ENCODE data around the gene LRFN2. TPM values are rescaled to one million over a fixed set of nuclear protein-coding genes. Genes with fewer than 3 reads are reported as not detected.

Gene LRFN2
- total and polyA plus RNA-seq, 2 experiments from 2014 or later, result 0.29 to 2.5 TPM

GRCh38 chr6:40550202-40551101, 36.7 kb downstream of the LRFN2 start (continued):
- TF ChIP-seq ZNF462 (CRISPR knock-in tag; IDR thresholded peaks at IDR 0.05), result no peak

- Histone ChIP-seq H3K27me3 (ENCODE audit: insufficient read depth) (no peaks in the 10 kb centered on the region), H3K4me1 (ENCODE audit: insufficient read depth) (peaks cover 32% of the 10 kb centered on the region), H3F3A (replicated peaks; ENCODE audit: low read depth) (no peaks in the 10 kb centered on the region), H3K4me2 (peak overlapping the region; percentile 52; the same call in 1 of the 2 replicates), H3K36me3 (ENCODE audit: insufficient read depth) (no peaks in the 10 kb centered on the region), H3K79me2 (replicated peaks; ENCODE audit: insufficient read depth) (no peaks in the 10 kb centered on the region), H3K4me3 (no peak overlapping the region; the same call in 1 of the 2 replicates), H3K27ac (ENCODE audit: low read depth) (no peak overlapping the region), H3K9me2 (ENCODE audit: insufficient read depth) (0 out of 2 replicates have a peak, but pooled peaks cover 5% of the 10 kb centered on the region), H2AFZ (no peak overlapping the region), H4K20me1 (replicated peaks; ENCODE audit: insufficient read depth) (no peaks in the 10 kb centered on the region)
- 0 out of 3 replicates have a peak, but pooled peaks cover 7% of the 10 kb centered on the region for H3K36me3 Mint-ChIP-seq (ENCODE audit: low read depth)
- H3K9me3 Mint-ChIP-seq, result no peaks in the 10 kb centered on the region; the same call in 2 of the 3 replicates
- H3K27ac Mint-ChIP-seq, result no peak overlapping the region
- H3K27me3 Mint-ChIP-seq (ENCODE audit: insufficient read depth, low read depth, poor library complexity), result peaks cover 7% of the 10 kb centered on the region
- DNase-seq (ENCODE audit: low spot score), result peak; percentile 88
- no peak overlapping the region for H3K4me3 Mint-ChIP-seq
- ATAC-seq, result peak; percentile 92
- H3K4me1 Mint-ChIP-seq, result peaks cover 67% of the 10 kb centered on the region
- no peak for TF ChIP-seq ZNF462 (CRISPR knock-in tag; IDR thresholded peaks at IDR 0.05)
- TF ChIP-seq ZNF331 (CRISPR knock-in tag; IDR thresholded peaks at IDR 0.05; ENCODE audit: low read depth), result no peak
- TF ChIP-seq JUNB (IDR thresholded peaks at IDR 0.05; ENCODE audit: unreplicated experiment), result no peak
- TF ChIP-seq STAT1 (IDR thresholded peaks at IDR 0.05; ENCODE audit: unreplicated experiment), result no peak
- TF ChIP-seq CTCF (conservative IDR thresholded peaks at IDR 0.05; ENCODE audit: low read depth in 2 of 2), result no peak
- TF ChIP-seq POLR2AphosphoS5 (IDR thresholded peaks at IDR 0.05; ENCODE audit: low read depth), result no peak
Measured at GRCh38 chr6:40545954-40546353, 41.2 kb downstream of the LRFN2 start.

All from GM23338 (cell line).